K562 (cell line): ENCODE results near the gene AADAC. TPM values are rescaled to one million over a fixed set of nuclear protein-coding genes. Genes with fewer than 3 reads are reported as not detected.

ENCODE experiments used
- ATAC-seq: fragments of 200-7000 bp; cut with Tn5 transposase; 3 replicates; pipeline ENCODE4 v1.9.1; 2020; ENCODE audit warnings: moderate library complexity
- BruUV-seq: library from RNA; stranded (reverse); fragments of 400-500 nt; replicated peaks from 2 replicates; lab custom pipeline; 2021; lab: Mats Ljungman, UMichigan
- CTCF ChIA-PET: fragments of 300-600 bp; formaldehyde crosslinking; extraction: SDS; loops from one replicate; lab custom pipeline; 2021; ENCODE audit warnings: low intra/inter-chr PET ratio; lab: Yijun Ruan, JAX
- POLR2A ChIA-PET: fragments of 300-600, 350-650 bp; sonication (Branson Sonifier 250); formaldehyde crosslinking; extraction: SDS; loops from one replicate; lab custom pipeline; 2021; ENCODE audit warnings: antibody characterized with exemption, inconsistent platforms; lab: Yijun Ruan, JAX
- DNase-seq, 4 experiments: peaks; one replicate each; pipeline versions ENCODE4 v3.0.0 to v3.0.0-alpha.2; 2011 to 2018; ENCODE audit warnings: low spot score in 3 of 4, mixed read lengths in 3 of 4; ENCODE audit errors: extremely low read depth in 1 of 4
- FAIRE-seq: peaks from 2 replicates; lab custom pipeline; 2011; peaks lifted over from hg19 to GRCh38; lab: Jason Lieb, UNC
- H2AFZ ChIP-seq: 2 replicates; pipeline ENCODE4 v1.6.0; 2011; ENCODE audit warnings: low read depth, low read length, control low read depth, inconsistent platforms
- H3K27ac ChIP-seq: fragments of 200-600 bp; 3 replicates; pipeline ENCODE4 v1.8.0; 2011; ENCODE audit warnings: low read depth, mild to moderate bottlenecking, control low read depth, inconsistent platforms, low read length, moderate library complexity, mixed read lengths; ENCODE audit errors: extremely low read depth
- H3K27me3 ChIP-seq, 2 experiments: fragments of 300-600 bp in 1 of 2; 2 replicates in 1 of 2; 3 replicates in 1 of 2; pipeline versions ENCODE4 v1.6.0 to v1.8.0; 2011; ENCODE audit warnings: inconsistent platforms in 2 of 2, low read length in 2 of 2, mild to moderate bottlenecking in 1 of 2, mixed read lengths in 1 of 2, moderate library complexity in 1 of 2; ENCODE audit not compliant: control insufficient read depth in 2 of 2, insufficient read depth in 2 of 2
- H3K36me3 ChIP-seq: fragments of 300-600 bp; 3 replicates; pipeline ENCODE4 v1.8.0; 2011; ENCODE audit warnings: mild to moderate bottlenecking, low read length, inconsistent platforms; ENCODE audit not compliant: control insufficient read depth, insufficient read depth
- H3K4me1 ChIP-seq, 2 experiments: fragments of 200-600 bp in 1 of 2; replicated peaks in 1 of 2; 2 replicates in 1 of 2; 3 replicates in 1 of 2; pipeline versions ENCODE4 v1.5.1 to v1.8.0; 2011; ENCODE audit warnings: inconsistent platforms in 2 of 2, low read length in 2 of 2, mild to moderate bottlenecking in 1 of 2, mixed read lengths in 1 of 2, moderate library complexity in 1 of 2; ENCODE audit not compliant: control insufficient read depth in 2 of 2, insufficient read depth in 2 of 2
- H3K4me2 ChIP-seq: 2 replicates; pipeline ENCODE4 v1.6.1; 2011; ENCODE audit warnings: low read length, control low read depth, inconsistent platforms, mixed read lengths; ENCODE audit not compliant: insufficient read depth
- H3K4me3 ChIP-seq: fragments of 200-600 bp; sonication (generic), shearing (Covaris generic); 2 replicates; pipeline ENCODE4 v1.5.1; 2016; ENCODE audit warnings: control low read depth, inconsistent platforms
- H3K79me2 ChIP-seq: fragments of 200-600 bp; 3 replicates; pipeline ENCODE4 v1.8.0; 2011; ENCODE audit warnings: low read length, inconsistent platforms; ENCODE audit not compliant: control insufficient read depth, insufficient read depth
- H3K9ac ChIP-seq, 2 experiments: 2 replicates each; pipeline versions ENCODE4 v1.6.0 to v1.6.1; 2011; ENCODE audit warnings: low read depth in 2 of 2, low read length in 2 of 2, control low read depth in 1 of 2, inconsistent platforms in 1 of 2, mild to moderate bottlenecking in 1 of 2, mixed read lengths in 1 of 2; ENCODE audit not compliant: insufficient read depth in 1 of 2
- H3K9me1 ChIP-seq: one replicate; pipeline ENCODE4 v1.6.0; 2011; ENCODE audit warnings: inconsistent platforms, mild to moderate bottlenecking, low read length, moderate library complexity; ENCODE audit not compliant: control insufficient read depth, insufficient read depth
- H3K9me3 ChIP-seq: replicated peaks from 2 replicates; pipeline ENCODE4 v1.5.1; 2011; ENCODE audit warnings: low read depth, low read length, inconsistent platforms; ENCODE audit not compliant: control insufficient read depth, insufficient read depth
- H4K20me1 ChIP-seq: replicated peaks from 2 replicates; pipeline ENCODE4 v1.6.1; 2011; ENCODE audit warnings: low read length, inconsistent platforms, mixed read lengths; ENCODE audit not compliant: control insufficient read depth, insufficient read depth
- BACH1 ChIP-seq: fragments of 200-800 bp; sonication (Bioruptor generic); IDR thresholded peaks from 2 replicates; pipeline ENCODE4 v1.6.1; 2016; ENCODE audit warnings: missing genetic modification characterization, missing compliant biosample characterization
- C11orf30 ChIP-seq: fragments of 450-650 bp; IDR thresholded peaks from 2 replicates; pipeline ENCODE4 v1.6.1; 2016; ENCODE audit warnings: low read depth, mild to moderate bottlenecking
- CEBPB ChIP-seq: fragments of 450-650 bp; IDR thresholded peaks from 2 replicates; pipeline ENCODE4 v1.6.1; 2016; ENCODE audit warnings: missing genetic modification characterization, missing compliant biosample characterization
- DPF2 ChIP-seq: fragments of 450-650 bp; IDR thresholded peaks from 2 replicates; pipeline ENCODE4 v1.6.1; 2016
- FOXP1 ChIP-seq: sonication (generic); formaldehyde crosslinking; IDR thresholded peaks from 2 replicates; pipeline ENCODE4 v1.8.0; 2022; ENCODE audit warnings: mild to moderate bottlenecking, missing genetic modification reagents
- LARP7 ChIP-seq: fragments of 450-650 bp; IDR thresholded peaks from 2 replicates; pipeline ENCODE4 v1.6.1; 2016
- MAFF ChIP-seq: IDR thresholded peaks from 2 replicates; pipeline ENCODE4 v1.6.1; 2012; ENCODE audit warnings: low read length, improper control_type of control experiment
- MAFG ChIP-seq: fragments of 450-650 bp; conservative IDR thresholded peaks from 2 replicates; pipeline ENCODE4 v1.6.1; 2016; ENCODE audit warnings: missing genetic modification characterization, missing compliant biosample characterization
- NBN ChIP-seq: fragments of 450-650 bp; IDR thresholded peaks from 2 replicates; pipeline ENCODE4 v1.6.1; 2016; ENCODE audit warnings: low read depth, mild to moderate bottlenecking
- NFE2 ChIP-seq: IDR thresholded peaks from 2 replicates; pipeline ENCODE4 v1.6.1; 2014; ENCODE audit warnings: antibody characterized with exemption, low read depth
- NFIC ChIP-seq: fragments of 450-650 bp; IDR thresholded peaks from 2 replicates; pipeline ENCODE4 v1.6.1; 2017; ENCODE audit warnings: mild to moderate bottlenecking, inconsistent platforms
- PREB ChIP-seq: sonication (generic); formaldehyde crosslinking; IDR thresholded peaks from 2 replicates; pipeline ENCODE4 v1.8.1; 2023; ENCODE audit warnings: mild to moderate bottlenecking, missing genetic modification reagents
- RFX1 ChIP-seq: fragments of 450-650 bp; IDR thresholded peaks from 2 replicates; pipeline ENCODE4 v1.6.1; 2016; ENCODE audit warnings: mild to moderate bottlenecking, moderate library complexity
- TOE1 ChIP-seq, 2 experiments: fragments of 450-650 bp in 1 of 2; sonication (generic) in 1 of 2; formaldehyde crosslinking in 1 of 2; IDR thresholded peaks; 2 replicates each; pipeline versions ENCODE4 v1.7.1 to v1.8.0; 2016 to 2022; ENCODE audit warnings: borderline replicate concordance in 2 of 2, mild to moderate bottlenecking in 2 of 2, antibody characterized with exemption in 1 of 2, inconsistent platforms in 1 of 2, low read depth in 1 of 2, missing genetic modification reagents in 1 of 2, moderate library complexity in 1 of 2
- ZNF316 ChIP-seq: fragments of 450-650 bp; IDR thresholded peaks from 2 replicates; pipeline ENCODE4 v1.6.1; 2016
- ZNF764 ChIP-seq: fragments of 250-450 bp; sonication (Bioruptor Pico); IDR thresholded peaks from 2 replicates; pipeline ENCODE4 v1.4.0; 2020; ENCODE audit warnings: low read depth, mild to moderate bottlenecking, moderate library complexity
- WGBS: fragments of 100-300 bp; shearing (Covaris generic); methylation state at CpG from one replicate; pipeline ENCODE4 v1.1.6; 2016; ENCODE audit warnings: low coverage, mixed read lengths; ENCODE audit not compliant: insufficient coverage; ENCODE audit errors: missing lambda C conversion rate; 5-methylcytosine and 5-hydroxymethylcytosine counted together
- in situ Hi-C: fragments of 300-500 bp; cut with MboI; formaldehyde crosslinking; loops from 4 replicates; pipeline ENCODE4 v1.15.0; 2018; ENCODE audit warnings: inconsistent platforms, mixed read lengths
- intact Hi-C: fragments of 100-400 bp; cut with micrococcal nuclease; formaldehyde crosslinking; loops from 2 replicates; pipeline ENCODE4 v1.14.2; 2022
- polyA plus RNA-seq, 8 experiments: library from polyadenylated mRNA; depleted of rRNA in 4 of 8; stranded (reverse) in 5 of 8; unstranded in 3 of 8; fragments of >200 nt; fragmentation: Nextera tagmentation in 2 of 8; fragmentation: Illumina TruSeq in 1 of 8; extraction: Ambion mirVana in 2 of 8; extraction: Trizol in 1 of 8; gene quantifications; 2 replicates each; pipeline versions ENCODE4 v1.2.1 to v1.2.3, GENCODE V29; 2011 to 2014; ENCODE audit warnings: inconsistent platforms in 1 of 8, missing spikeins in 1 of 8
- total RNA-seq, 7 experiments: library from RNA; depleted of rRNA in 6 of 7; stranded (reverse); fragments of >200 nt in 6 of 7; fragmentation: Illumina TruSeq in 2 of 7; extraction: Trizol in 2 of 7; gene quantifications; 2 replicates each; pipeline versions ENCODE4 v1.2.1 to v1.2.3, GENCODE V29; 2011 to 2021; ENCODE audit warnings: low replicate concordance in 1 of 7

AADAC gene
- total and polyA plus RNA-seq, 9 of the 15 experiments (the other 6 are each of a cell fraction or from before 2014, with no cell fraction given), result 0.47 TPM; not detected in 8

- Histone ChIP-seq H3K4me1 (peaks cover 0 to 5% of the 10 kb centered on the region in 2 experiments; a peak in 1 of 5 replicates), H4K20me1 (no peaks in the 10 kb centered on the region), H3K27me3 (no peaks in the 10 kb centered on the region), H3K9me1 (no peaks in the 10 kb centered on the region), H3K79me2 (no peaks in the 10 kb centered on the region), H3K36me3 (no peaks in the 10 kb centered on the region), H3K4me2 (peak overlapping the region; percentile 33; the same call in 1 of the 2 replicates), H3K9ac (no peak overlapping the region), H2AFZ (peak overlapping the region; percentile 85), H3K27ac (peak overlapping the region; percentile 41; the same call in 2 of the 3 replicates), H3K9me3 (peaks cover 2% of the 10 kb centered on the region; the same call in 1 of the 2 replicates), H3K4me3 (no peak overlapping the region)
- 13% methylated on average over 2 of the region's 2 CpGs for WGBS
- POLR2A ChIA-PET, result interaction anchor here (1.0 kb wide), 1 partner anchor 10 kb away, joined by 3 read pairs; no protein-coding TSS in a partner anchor
- intact Hi-C loops, result no loop called here
- CTCF ChIA-PET, result interaction anchor here (0.6 kb wide), 1 partner anchor 132 kb away, joined by 3 read pairs; no protein-coding TSS in a partner anchor
- BruUV-seq, result no TSS peak
- in situ Hi-C loops, result no loop called here
- no peak for TF ChIP-seq NBN
- TF ChIP-seq MAFG (tag), result peak; percentile 74
- TF ChIP-seq RFX1, result peak; percentile 57
- TF ChIP-seq NFE2, result peak; percentile 78
- TF ChIP-seq PREB (CRISPR knock-in tag), result no peak
- TF ChIP-seq ZNF316, result peak; percentile 75
- TF ChIP-seq BACH1, result 0 out of 2 replicates have a peak, but pooled peaks have one; percentile 58
- TF ChIP-seq TOE1 (IDR thresholded peaks at IDR 0.05; ENCODE audit: borderline replicate concordance), result no peak
- TF ChIP-seq TOE1 (CRISPR knock-in tag; IDR thresholded peaks at IDR 0.05; ENCODE audit: borderline replicate concordance, low read depth), result no peak
- TF ChIP-seq CEBPB (tag), result peak; percentile 47; the same call in 1 of the 2 replicates
- no peak for TF ChIP-seq FOXP1
- peak; percentile 16; the same call in 1 of the 2 replicates for TF ChIP-seq MAFF
- TF ChIP-seq NFIC, result no peak
- no peak for TF ChIP-seq ZNF764 (CRISPR knock-in tag)
- 0 out of 2 replicates have a peak, but pooled peaks have one; percentile 17 for TF ChIP-seq DPF2
- peak; percentile 68 for TF ChIP-seq C11orf30
- no peak for TF ChIP-seq LARP7
- ATAC-seq, result peak; percentile 63; the same call in 2 of the 3 replicates
- no peak for FAIRE-seq
- DNase-seq, result peak in 1 of 4 experiments; percentile 25
Observed at GRCh38 chr3:151792411-151792810, 21.5 kb upstream of the AADAC start.
